EL (cell line): ENCODE results near the gene AP2M1.

ENCODE experiments used
- DNase-seq: peaks from one replicate; pipeline ENCODE4 v3.0.0-alpha.2; 2016

The AP2M1 gene

DNA sequence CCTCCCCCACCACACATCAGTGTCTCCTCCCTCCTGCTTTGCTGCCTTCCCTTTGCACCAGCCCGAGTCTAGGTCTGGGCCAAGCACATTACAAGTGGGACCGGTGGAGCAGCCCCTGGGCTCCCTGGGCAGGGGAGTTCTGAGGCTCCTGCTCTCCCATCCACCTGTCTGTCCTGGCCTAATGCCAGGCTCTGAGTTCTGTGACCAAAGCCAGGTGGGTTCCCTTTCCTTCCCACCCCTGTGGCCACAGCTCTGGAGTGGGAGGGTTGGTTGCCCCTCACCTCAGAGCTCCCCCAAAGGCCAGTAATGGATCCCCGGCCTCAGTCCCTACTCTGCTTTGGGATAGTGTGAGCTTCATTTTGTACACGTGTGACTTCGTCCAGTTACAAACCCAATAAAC is 9.0 kb downstream of the AP2M1 start:
- DNase-seq, result no peak

DNA sequence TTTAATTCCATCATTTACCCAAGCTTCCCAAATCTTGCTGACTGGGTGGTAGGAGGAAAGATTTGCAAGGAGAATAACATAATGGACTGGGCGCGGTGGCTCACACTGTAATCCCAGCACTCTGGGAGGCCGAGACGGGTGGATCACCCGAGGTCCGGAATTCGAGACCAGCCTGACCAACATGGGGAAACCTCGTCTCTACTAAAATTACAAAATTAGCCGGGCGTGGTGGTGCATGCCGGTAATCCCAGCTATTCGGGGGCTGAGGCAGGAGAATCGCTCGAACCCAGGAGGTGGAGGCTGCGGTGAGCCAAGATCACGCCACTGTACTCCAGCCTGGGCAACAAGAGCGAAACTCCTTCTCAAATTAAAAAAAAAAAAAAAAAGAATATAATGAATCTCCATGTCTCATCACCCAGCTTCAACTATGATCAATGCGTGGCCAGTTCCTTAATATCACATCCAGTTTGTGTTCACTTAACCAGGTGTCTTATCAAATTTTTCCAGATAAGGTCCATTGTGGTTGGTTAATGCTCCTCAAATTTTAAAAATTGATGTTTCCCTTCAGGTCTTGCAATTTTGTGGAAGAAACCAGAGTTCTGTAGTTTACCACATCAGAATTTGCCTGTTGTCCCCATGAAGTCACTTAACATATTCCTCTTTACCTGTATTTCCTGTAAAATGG is 10.0 kb downstream of the AP2M1 start:
- no peak for DNase-seq

DNA sequence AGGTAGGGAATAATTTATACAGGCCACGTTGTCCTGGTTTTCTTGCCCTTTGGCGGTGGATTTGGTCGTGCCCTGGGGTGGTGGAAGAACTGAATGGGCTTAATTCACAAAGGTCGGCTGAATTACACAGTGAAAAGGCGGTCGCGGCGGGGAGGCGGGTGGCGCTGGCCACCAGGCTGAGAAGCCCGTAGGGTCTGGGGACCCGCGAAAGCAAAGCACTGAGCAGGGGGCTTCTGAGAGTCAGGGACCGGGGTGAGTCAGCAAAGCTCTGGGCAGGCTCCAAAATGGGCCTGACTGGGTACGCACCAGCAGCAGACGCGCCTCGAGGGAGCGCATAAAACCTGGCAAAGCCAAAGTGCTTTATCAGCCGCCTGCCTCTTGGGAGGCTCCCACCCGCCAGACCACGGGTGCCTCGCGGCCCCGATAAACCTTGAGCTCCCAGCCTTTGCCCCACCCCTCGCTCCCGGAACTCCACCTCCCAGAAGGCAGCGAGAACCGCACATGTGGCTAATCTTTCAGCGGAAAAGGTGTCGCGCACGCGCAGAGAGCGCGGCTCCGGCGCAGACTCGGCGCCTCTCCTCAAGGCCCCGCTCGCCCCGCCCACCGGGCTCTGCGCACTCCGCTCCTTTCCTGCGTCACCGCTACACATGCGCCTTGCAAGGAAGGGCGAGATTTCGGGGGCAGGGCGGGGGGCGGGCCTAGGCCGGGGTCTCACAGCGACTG is 11.0 kb downstream of the AP2M1 start:
- peak; percentile 99 for DNase-seq

DNA sequence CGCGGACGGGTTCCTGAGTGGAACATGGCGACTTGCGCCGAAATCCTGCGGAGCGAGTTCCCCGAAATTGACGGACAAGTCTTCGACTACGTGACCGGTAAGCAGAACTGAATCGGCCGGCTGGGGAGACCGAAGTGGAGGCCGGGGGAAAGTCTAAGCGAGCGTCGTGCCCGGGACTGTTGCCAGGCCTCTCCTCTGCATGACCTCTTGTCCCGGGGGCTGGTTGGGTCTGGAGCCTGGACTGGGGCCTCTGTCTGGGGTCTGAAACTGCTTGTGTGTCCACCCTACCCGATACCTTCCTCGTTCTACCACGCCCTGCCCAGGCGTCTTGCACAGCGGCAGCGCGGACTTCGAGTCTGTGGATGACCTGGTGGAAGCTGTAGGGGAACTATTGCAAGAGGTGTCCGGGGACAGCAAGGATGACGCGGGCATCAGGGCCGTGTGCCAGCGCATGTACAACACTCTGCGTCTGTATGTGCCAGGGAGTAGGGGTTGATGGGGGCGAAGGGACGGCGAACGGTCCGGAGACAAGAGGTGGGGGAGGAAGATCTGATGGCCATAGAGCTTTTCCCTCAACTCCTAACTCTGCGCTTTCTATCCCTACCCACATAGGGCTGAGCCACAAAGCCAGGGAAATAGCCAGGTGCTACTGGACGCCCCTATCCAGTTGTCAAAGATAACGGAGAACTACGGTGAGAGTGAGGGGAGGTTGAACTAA is 11.7 kb downstream of the AP2M1 start, which contains the start of gene ABCF3:
TSS of gene ABCF3 (plus strand) at position 16 of the 718 bp plus-strand sequence. CDS start at position 25, 9 bp downstream.
- DNase-seq, result peak; percentile 54

DNA sequence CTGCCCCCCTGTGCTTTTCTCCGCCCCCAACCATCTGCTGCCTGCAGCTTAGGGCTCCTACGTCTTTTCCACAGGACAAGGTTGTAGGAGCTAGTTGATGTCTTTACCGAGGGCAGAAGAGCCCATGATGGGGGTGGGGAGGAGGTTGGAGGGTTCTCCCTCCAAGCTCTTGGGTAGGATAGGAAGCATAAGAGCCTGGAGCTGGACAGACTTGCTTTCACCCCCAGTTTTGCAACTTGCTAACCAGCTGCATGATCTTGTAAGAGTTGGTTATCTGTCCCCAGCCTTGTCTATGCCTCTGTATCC is 12.2 kb downstream of the AP2M1 start:
- DNase-seq, result no peak

DNA sequence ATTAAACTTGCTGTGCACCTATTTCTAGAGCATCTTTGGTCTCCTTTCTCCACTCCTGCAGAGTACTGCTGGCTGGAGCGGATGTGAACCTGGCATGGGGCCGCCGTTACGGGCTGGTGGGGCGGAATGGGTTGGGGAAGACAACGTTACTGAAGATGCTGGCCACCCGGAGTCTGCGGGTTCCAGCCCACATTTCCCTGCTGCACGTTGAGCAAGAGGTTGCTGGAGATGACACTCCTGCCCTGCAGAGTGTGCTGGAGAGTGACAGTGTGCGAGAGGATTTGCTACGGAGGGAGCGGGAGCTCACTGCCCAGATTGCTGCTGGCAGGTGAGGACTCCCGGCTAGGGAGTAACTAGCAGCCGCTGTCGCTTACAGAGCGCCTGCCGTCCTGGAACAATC is 13.4 kb downstream of the AP2M1 start:
- no peak for DNase-seq

DNA sequence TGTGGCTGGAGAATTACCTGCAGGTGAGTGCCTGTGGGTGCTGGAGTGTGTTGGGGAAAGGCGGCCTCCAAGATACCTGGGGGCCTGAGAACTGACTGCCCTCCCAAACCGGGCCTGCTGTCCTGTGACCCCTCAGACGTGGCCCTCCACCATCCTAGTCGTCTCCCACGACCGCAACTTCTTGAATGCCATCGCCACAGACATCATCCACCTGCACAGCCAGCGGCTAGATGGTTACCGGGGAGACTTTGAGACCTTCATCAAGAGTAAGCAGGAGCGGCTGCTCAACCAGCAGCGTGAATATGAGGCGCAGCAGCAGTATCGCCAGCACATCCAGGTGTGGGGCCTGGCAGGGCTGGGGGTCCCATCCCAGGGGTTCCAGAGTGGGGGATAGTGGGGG is 14.8 kb downstream of the AP2M1 start:
- DNase-seq, result no peak

DNA sequence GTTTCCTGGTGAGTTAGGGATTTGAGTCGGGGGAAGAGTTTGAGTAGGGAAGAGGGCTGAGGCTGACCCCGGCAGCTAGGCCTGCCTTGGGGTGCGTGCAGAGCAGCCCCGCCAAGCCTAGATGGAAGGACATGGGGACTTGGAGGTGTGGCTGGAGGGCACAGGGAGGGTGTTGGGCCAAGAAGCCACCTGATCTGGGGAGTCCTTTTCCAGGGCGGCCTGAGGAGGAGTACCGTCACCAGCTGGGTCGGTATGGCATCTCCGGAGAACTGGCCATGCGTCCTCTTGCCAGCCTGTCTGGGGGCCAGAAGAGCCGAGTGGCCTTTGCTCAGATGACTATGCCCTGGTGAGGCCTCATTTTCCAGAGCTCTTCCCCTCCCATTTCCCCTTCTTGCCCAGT is 18.2 kb downstream of the AP2M1 start:
- no peak for DNase-seq

DNA sequence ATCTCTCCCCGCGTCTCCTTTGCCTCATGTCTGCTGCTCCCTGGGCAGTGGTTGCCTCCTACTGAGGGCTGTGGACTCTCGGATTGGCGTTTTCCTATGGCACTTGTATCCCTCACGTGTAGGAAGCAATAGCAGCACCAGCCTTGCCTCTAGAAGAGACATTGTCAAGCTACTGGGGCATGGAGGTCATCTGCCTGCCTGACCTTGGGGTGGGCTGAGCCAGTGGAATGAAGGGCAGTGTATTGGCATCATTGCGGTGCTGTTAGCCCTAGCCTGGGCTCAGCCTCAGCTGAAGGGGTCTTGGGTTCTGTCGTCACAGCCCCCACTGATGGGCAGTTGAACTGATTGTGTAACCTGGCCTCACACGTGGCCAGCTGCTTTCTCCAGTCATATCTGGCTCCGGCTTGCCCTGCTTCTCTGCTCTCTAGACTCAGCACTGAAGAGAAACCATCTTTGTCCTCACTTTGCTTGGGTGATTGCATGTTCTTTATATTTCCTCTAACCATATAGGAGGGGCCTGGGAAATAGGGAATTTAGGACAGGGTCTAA is 19.4 kb downstream of the AP2M1 start:
- no peak for DNase-seq

DNA sequence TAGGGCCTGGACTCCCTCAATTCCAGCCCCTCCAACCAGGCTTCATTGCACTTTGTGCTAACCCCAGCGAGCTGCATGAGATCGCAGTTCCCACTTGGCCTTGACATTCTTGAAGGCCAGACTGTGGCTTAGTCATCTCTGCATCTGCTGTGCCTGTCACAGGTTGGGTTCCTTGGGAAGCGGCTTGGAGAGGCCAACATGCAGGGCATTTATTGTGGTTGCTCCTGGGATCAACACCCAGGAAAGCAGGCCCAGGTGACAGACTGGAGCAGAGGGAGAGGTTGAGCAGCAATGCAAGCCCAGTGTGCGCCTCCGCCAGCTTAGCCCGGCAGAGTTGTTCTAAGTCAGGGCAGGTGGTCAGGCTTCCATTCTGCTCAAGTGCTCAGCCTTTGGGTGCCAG is 21.9 kb downstream of the AP2M1 start:
- peak; percentile 16 for DNase-seq

DNA sequence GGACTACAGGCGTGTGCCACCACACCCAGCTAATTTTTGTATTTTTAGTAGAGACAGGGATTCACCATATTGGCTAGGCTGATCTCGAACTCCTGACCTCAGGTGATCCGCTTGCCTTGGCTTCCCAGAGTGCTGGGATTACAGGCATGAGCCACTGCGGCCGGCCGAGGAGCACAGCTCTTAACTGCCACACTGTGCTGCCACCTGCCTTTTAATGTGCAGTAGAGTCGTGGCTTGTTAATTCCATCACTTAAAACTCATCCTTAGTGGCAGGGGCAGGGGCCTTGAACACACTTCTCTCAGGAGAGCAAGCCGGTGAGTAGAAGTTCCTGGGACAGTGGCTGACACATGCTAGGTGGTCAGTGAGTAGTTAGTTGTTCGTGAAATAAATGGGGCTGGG is 23.9 kb downstream of the AP2M1 start:
- DNase-seq, result no peak

DNA sequence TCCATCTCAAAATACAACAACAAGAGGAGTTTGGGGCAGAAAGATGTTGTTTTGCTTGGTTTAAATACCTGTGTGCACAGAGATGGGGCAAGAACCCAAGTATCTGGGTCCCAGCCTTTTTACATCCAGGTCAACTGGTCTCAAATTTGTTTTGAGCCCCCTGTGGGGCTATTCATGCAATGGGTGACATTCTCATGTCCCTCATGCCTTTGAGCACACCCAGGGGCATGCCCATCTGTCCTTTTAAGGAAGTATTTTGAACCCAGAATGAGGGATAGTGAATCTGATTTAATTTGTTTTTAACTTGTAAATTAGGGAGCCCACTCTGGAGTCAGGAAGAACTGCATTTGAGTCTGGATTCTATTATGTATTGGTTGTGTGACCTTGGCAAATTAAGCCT is 26.2 kb downstream of the AP2M1 start:
- no peak for DNase-seq

DNA sequence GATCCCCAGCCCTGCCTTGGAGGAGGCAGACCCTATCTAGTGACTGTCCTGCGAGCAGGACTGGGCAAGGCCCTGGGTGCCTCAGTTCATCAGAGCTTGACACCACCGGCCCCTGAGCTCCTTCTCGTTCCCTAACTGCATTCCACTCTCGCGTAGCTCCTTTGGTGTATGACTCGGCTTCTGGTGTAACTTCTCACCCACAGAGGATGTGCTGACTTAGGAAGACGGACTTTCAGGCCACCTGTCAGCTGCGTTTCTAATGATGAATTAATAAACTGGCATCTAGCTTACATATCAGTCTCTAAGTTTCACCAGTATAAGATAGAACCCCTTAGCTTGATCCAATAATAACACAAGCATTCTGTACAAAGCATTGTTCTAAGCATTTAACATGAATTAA is 28.9 kb downstream of the AP2M1 start:
- DNase-seq, result no peak

DNA sequence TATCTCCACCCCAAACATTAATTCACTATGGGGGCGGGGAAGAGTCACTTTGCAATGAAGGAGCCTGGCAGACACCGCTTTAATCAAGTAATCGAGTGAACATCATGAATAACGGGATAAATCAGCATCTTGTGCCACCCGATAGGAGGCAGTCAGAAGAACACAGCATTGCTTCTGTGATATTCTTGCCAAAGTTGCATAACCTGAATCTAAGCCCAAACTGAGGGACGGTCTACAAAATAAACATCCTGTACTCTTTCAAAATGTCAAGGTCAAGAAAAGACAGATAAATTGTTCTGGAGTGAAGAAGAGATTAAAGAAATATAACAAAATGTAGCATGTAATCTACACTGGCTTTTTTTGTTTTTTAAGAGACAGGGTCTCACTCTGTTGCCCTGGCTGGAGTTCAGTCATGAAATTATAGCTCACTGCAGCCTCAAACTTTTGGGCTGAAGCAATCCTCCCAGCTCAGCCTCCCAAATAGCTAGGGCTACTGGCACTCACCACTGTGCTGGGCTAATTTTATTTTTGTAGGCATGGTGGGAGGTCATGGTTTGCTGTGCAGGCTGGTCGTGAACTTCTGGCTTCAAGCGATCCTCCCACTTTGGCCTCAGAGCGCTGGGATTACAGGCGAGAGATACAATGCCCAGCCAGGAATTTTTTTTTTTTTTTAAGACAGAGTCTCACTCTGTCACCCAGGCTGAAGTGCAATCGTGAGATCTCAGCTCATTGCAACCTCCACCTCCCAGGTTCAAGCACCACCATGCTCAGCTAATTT is 34.7 kb downstream of the AP2M1 start:
- no peak for DNase-seq

DNA sequence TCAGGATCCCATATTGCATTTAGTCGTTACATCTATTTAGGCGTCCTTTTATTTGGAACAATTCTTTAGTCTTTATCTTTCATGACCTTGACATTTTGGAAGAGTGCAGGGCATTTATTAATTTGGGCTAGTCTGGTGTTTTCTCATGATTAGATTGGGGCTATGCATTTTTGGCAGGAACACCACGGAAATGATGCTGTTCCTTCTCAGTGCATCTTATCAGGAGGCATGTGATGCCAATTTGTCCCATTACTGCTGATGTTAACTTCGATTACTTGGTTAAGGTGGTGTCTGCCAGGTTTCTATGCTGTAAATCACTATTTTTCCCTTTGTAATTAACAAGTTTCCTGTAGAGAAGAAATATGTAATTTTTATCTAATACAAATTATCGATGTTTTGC is 36.6 kb downstream of the AP2M1 start:
- DNase-seq, result no peak

DNA sequence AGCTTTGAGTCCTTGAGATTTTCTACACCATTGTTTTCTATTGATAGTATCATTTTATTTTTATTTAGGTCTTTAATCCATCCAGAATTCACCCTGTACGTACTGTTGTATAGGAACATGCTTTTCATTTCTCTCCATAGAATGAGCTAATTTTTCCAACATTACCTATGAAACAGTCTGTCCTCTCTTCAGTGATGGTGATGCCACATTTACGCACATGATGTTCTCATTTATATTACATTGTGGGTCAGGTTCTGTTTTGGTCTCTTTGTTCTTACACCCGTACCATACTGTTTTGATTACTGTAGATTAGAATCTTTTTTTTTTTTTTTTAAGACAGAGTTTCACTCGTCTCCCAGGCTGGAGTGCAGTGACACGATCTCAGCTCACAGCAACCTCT is 37.1 kb downstream of the AP2M1 start:
- DNase-seq, result no peak

DNA sequence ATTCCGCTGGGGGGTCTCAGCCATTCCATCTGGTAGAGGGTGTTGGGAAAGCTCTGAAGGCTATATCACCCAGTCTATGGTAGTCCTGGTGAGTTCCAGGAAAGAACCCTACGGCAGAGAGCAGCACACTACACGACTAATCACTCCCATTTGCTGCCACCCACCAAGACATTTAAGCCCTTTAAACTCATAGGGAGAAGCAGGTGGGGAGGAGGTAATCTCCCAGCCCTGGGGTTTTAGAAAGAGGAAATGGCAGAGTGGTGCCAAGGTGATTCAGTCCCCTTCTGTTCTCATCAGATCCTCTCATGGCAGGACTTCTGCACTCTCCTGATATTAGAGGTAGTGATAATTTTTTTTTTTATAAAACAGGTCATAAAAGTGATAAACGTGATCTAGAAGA is 44.2 kb downstream of the AP2M1 start:
- no peak for DNase-seq

DNA sequence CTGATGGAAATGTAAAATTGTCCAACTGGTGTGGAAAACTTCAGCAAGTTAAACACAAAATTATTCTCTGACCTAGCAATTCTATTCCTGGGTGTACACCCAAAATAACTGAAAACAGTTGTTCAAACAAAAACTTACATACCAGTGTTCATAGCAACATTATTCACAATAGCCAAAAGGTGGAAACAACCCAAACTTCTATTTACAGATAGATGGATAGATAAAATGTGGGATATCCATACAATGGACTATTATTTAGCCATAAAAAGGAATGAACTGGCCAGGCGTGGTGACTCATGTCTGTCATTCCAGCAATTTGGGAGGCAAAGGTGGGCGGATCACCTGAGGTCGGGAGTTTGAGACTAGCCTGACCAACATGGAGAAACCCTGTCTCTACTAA is 47.9 kb downstream of the AP2M1 start:
- DNase-seq, result no peak

DNA sequence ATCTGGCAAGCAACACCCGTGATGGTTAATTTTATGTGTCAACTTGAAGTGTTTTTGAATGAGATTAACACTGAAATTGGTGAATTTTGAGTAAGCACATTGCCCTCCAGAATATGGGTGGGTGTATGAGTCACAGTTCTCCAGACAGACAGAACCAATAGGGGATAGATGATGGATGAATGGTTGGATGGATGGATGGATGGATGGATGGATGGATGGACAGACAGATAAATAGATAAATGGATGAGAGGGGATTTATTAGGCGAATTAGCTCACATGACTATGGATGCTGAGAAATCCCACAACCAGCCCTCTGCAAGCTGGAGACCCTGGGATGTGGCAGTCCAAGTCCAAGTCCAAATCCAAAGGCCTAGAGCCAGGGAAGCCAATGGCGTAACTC is 49.3 kb downstream of the AP2M1 start:
- no peak for DNase-seq

DNA sequence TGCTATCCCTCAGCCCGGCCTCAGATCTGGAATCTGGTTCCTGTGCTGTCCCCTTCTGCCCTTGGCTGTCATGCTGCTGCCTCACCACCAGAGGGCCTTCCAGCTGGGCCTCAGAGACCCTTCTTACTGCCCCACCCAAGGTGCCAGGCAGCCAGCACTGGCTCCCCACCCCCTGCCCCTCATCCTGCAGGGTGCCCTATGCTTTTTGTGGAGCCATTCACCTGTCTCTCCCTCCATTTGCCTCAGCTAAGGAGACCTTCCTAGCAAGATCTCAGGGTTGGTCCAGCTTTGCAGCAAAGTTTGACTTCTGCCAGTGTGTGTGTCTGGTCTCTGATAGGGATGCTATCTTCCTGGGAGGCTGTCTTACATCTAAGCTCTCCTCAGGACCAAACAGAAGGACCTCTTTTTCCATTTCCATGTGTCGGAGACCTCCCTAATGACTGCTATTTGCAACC is 52.9 kb downstream of the AP2M1 start:
- peak; percentile 41 for DNase-seq

DNA sequence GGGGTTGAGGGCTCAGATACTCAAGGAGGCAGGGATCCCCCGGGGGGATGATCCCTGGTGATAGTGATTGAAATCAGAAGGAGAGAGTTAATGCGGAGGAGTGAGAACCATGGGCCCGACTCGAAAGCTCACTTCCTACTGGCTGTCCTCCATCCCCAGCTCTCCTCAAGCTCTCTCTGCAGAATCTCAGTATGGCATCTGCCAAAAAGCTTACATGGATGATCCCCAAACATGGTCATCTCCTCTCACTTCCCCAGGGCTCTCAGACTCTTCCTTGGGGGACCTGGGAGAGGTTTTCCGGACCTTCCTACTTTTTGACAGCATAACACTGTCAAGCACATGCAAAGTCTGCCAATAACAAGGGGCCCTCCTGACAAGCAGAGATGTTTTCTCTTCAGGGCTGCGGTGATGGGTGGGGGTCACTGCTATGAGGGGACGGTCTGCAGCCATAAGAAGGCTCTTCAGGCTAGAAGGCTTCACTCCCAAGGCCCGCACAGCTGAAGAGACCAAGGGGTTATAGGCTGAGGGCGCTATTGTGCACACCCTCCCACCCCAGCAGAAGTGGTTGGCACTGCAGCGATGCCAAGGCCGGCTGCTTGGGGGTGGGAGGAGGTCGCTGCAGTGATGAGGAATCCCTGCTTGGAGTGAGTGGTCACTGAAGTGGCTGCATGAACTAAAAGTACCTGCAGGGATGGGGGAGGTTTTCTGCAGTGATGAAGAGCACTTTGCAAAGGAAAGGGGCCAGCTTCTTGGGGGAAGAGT is 53.9 kb downstream of the AP2M1 start:
- no peak for DNase-seq

DNA sequence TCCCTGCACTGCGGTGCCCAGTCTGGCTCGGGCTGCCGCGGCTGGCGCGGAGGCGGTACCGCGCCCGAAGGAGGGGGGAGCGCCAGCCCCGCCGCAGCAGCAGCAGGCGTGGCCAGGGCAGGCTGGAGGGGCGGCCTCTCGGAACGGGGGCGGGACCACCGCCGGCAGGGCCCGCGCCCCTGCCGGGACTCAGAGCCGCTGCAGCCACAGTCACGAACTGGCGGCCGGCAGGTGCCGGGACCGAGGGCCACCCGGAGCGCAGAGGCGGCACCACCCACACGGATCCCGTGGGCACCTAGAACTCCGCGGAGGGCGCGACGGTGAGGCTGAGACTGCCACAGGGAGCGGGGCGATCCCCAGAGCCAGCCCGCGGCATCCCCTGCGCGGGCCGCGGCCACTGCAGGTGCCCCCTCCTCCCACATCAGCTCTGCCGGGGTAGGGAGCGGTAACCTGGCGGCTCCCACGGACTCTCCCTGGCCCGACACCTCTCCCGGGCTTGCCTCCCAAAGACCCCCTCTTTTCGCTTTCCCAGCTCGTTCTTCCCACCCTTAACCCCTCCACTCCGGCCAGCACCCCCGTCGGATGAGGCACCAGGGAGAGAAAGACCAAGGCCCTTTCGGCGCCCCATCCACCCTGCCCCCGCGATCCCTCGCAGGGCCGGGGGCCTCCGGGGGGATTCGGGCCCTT is 54.9 kb downstream of the AP2M1 start, which contains the start of gene VWA5B2:
TSS of gene VWA5B2 (plus strand) at position 192 of the 687 bp plus-strand sequence. CDS start 944 bp downstream, outside the sequence.
- DNase-seq, result peak; percentile 60
